SK-N-SH treated with all-trans-retinoic acid at 6 μM for 48 hours (cell line): ENCODE measurements around the gene TREX2.

Source experiments
- ATAC-seq: fragments of 200-7000 bp; cut with Tn5 transposase; 3 replicates; pipeline ENCODE4 v1.9.1; 2020; ENCODE audit warnings: mild to moderate bottlenecking, moderate library complexity
- ARNTL ChIP-seq: fragments of 450-650 bp; formaldehyde crosslinking; IDR thresholded peaks from 2 replicates; pipeline ENCODE4 v1.5.0; 2020; ENCODE audit warnings: low read depth, mild to moderate bottlenecking, moderate library complexity, borderline replicate concordance
- BACH2 ChIP-seq: fragments of 250-450 bp; sonication (Bioruptor Pico); IDR thresholded peaks from 2 replicates; pipeline ENCODE4 v1.9.0; 2021; ENCODE audit warnings: mild to moderate bottlenecking, borderline replicate concordance
- CREB5 ChIP-seq: fragments of 250-450 bp; sonication (Bioruptor Pico); IDR thresholded peaks from 2 replicates; pipeline ENCODE4 v1.5.1; 2020; ENCODE audit warnings: low read depth, mild to moderate bottlenecking, moderate library complexity
- CSDC2 ChIP-seq: fragments of 250-450 bp; sonication (Bioruptor Pico); IDR thresholded peaks from 2 replicates; pipeline ENCODE4 v1.5.0; 2020; ENCODE audit warnings: mild to moderate bottlenecking, moderate library complexity
- CSRNP3 ChIP-seq: fragments of 250-450 bp; sonication (Bioruptor Pico); IDR thresholded peaks from 2 replicates; pipeline ENCODE4 v1.5.1; 2021; ENCODE audit warnings: mild to moderate bottlenecking, moderate library complexity
- ESRRG ChIP-seq: fragments of 250-450 bp; sonication (Bioruptor Pico); IDR thresholded peaks from 2 replicates; pipeline ENCODE4 v1.6.1; 2021; ENCODE audit warnings: mild to moderate bottlenecking
- GLIS3 ChIP-seq: fragments of 250-450 bp; sonication (Bioruptor Pico); IDR thresholded peaks from 2 replicates; pipeline ENCODE4 v1.5.0; 2020; ENCODE audit warnings: mild to moderate bottlenecking, moderate library complexity
- ISL1 ChIP-seq: fragments of 250-450 bp; sonication (Bioruptor Pico); IDR thresholded peaks from 2 replicates; pipeline ENCODE4 v2.1.2; 2022; ENCODE audit warnings: mild to moderate bottlenecking, moderate library complexity
- PATZ1 ChIP-seq: fragments of 250-450 bp; sonication (Bioruptor Pico); IDR thresholded peaks from 2 replicates; pipeline ENCODE4 v1.8.0; 2020; ENCODE audit warnings: mild to moderate bottlenecking, moderate library complexity, borderline replicate concordance
- POU6F1 ChIP-seq: fragments of 250-450 bp; sonication (Bioruptor Pico); IDR thresholded peaks from 2 replicates; pipeline ENCODE4 v1.8.0; 2021; ENCODE audit warnings: low read depth, mild to moderate bottlenecking, moderate library complexity, borderline replicate concordance
- PPARA ChIP-seq: fragments of 250-450 bp; sonication (Bioruptor Pico); IDR thresholded peaks from 2 replicates; pipeline ENCODE4 v1.5.0; 2020; ENCODE audit warnings: mild to moderate bottlenecking, borderline replicate concordance
- RARB ChIP-seq: fragments of 250-450 bp; sonication (Bioruptor Pico); IDR thresholded peaks from 2 replicates; pipeline ENCODE4 v1.8.0; 2021; ENCODE audit warnings: mild to moderate bottlenecking, moderate library complexity
- SNAI2 ChIP-seq: fragments of 250-450 bp; sonication (Bioruptor Pico); IDR thresholded peaks from 2 replicates; pipeline ENCODE4 v1.5.0; 2020; ENCODE audit warnings: mild to moderate bottlenecking, moderate library complexity
- TCF4 ChIP-seq: fragments of 250-450 bp; sonication (Bioruptor Pico); IDR thresholded peaks from 2 replicates; pipeline ENCODE4 v1.8.0; 2021; ENCODE audit warnings: mild to moderate bottlenecking, moderate library complexity, borderline replicate concordance
- TOX ChIP-seq: fragments of 250-450 bp; sonication (Bioruptor Pico); IDR thresholded peaks from 2 replicates; pipeline ENCODE4 v1.8.0; 2021; ENCODE audit warnings: mild to moderate bottlenecking, moderate library complexity, borderline replicate concordance
- TSHZ2 ChIP-seq: fragments of 250-450 bp; sonication (Bioruptor Pico); IDR thresholded peaks from 2 replicates; pipeline ENCODE4 v1.5.0; 2020; ENCODE audit warnings: mild to moderate bottlenecking, moderate library complexity
- ZC3H10 ChIP-seq: fragments of 250-450 bp; sonication (Bioruptor Pico); IDR thresholded peaks from 2 replicates; pipeline ENCODE4 v1.5.1; 2021; ENCODE audit warnings: mild to moderate bottlenecking, moderate library complexity
- ZFP3 ChIP-seq: fragments of 250-450 bp; sonication (Bioruptor Pico); IDR thresholded peaks from 2 replicates; pipeline ENCODE4 v1.5.0; 2020; ENCODE audit warnings: mild to moderate bottlenecking, moderate library complexity
- ZFP30 ChIP-seq: fragments of 450-650 bp; formaldehyde crosslinking; IDR thresholded peaks from 2 replicates; pipeline ENCODE4 v1.5.0; 2022; ENCODE audit warnings: mild to moderate bottlenecking, moderate library complexity
- ZNF565 ChIP-seq: fragments of 450-650 bp; formaldehyde crosslinking; conservative IDR thresholded peaks from 2 replicates; pipeline ENCODE4 v1.5.0; 2020; ENCODE audit warnings: low read depth, mild to moderate bottlenecking, moderate library complexity
- ZNF70 ChIP-seq: fragments of 450-650 bp; formaldehyde crosslinking; IDR thresholded peaks from 2 replicates; pipeline ENCODE4 v1.5.0; 2020; ENCODE audit warnings: mild to moderate bottlenecking, moderate library complexity
- ZNF8 ChIP-seq: fragments of 450-650 bp; formaldehyde crosslinking; IDR thresholded peaks from 2 replicates; pipeline ENCODE4 v1.5.0; 2020; ENCODE audit warnings: mild to moderate bottlenecking, moderate library complexity

The TREX2 gene

GRCh38 chrX:153416781-153417450, 28.9 kb downstream of the TREX2 start:
- TF ChIP-seq ZNF565 (CRISPR knock-in tag) (no peak), GLIS3 (CRISPR knock-in tag) (no peak), CSDC2 (no peak), TOX (CRISPR knock-in tag) (no peak), RARB (CRISPR knock-in tag) (no peak), BACH2 (CRISPR knock-in tag) (no peak), ZFP3 (CRISPR knock-in tag) (no peak), CREB5 (no peak), PPARA (CRISPR knock-in tag) (no peak), PATZ1 (CRISPR knock-in tag) (no peak), ZNF70 (CRISPR knock-in tag) (no peak), CSRNP3 (CRISPR knock-in tag) (no peak), ARNTL (CRISPR knock-in tag) (no peak), ZNF8 (CRISPR knock-in tag) (no peak), ZFP30 (CRISPR knock-in tag) (no peak), TSHZ2 (no peak), ISL1 (CRISPR knock-in tag) (no peak), SNAI2 (CRISPR knock-in tag) (no peak)
- ATAC-seq, result no peak

- no peak for ATAC-seq
- TF ChIP-seq ZFP30 (CRISPR knock-in tag), result no peak
- no peak for TF ChIP-seq CREB5
- TF ChIP-seq ZFP3 (CRISPR knock-in tag), result no peak
- no peak for TF ChIP-seq SNAI2 (CRISPR knock-in tag)
- no peak for TF ChIP-seq PPARA (CRISPR knock-in tag)
- no peak for TF ChIP-seq BACH2 (CRISPR knock-in tag)
- no peak for TF ChIP-seq TSHZ2
- TF ChIP-seq ZC3H10 (CRISPR knock-in tag), result no peak
- TF ChIP-seq POU6F1 (CRISPR knock-in tag), result no peak
- TF ChIP-seq CSDC2, result no peak
- TF ChIP-seq TCF4 (CRISPR knock-in tag), result no peak
- no peak for TF ChIP-seq ARNTL (CRISPR knock-in tag)
- no peak for TF ChIP-seq ZNF8 (CRISPR knock-in tag)
- no peak for TF ChIP-seq GLIS3 (CRISPR knock-in tag)
- TF ChIP-seq ZNF70 (CRISPR knock-in tag), result no peak
- TF ChIP-seq ESRRG (CRISPR knock-in tag), result no peak
- TF ChIP-seq ZNF565 (CRISPR knock-in tag), result no peak
- TF ChIP-seq TOX (CRISPR knock-in tag), result no peak
- no peak for TF ChIP-seq CSRNP3 (CRISPR knock-in tag)
Measured at GRCh38 chrX:153414856-153415510, 30.9 kb downstream of the TREX2 start.
